HG03378 (cell line): ENCODE data around the gene EXT2.

Experiments
- ATAC-seq: cut with Tn5 transposase; IDR thresholded peaks from one replicate; pipeline ENCODE4 v1.9.1; 2021; ENCODE audit warnings: mild to moderate bottlenecking, moderate library complexity; ENCODE audit not compliant: unreplicated experiment

EXT2 gene

DNA sequence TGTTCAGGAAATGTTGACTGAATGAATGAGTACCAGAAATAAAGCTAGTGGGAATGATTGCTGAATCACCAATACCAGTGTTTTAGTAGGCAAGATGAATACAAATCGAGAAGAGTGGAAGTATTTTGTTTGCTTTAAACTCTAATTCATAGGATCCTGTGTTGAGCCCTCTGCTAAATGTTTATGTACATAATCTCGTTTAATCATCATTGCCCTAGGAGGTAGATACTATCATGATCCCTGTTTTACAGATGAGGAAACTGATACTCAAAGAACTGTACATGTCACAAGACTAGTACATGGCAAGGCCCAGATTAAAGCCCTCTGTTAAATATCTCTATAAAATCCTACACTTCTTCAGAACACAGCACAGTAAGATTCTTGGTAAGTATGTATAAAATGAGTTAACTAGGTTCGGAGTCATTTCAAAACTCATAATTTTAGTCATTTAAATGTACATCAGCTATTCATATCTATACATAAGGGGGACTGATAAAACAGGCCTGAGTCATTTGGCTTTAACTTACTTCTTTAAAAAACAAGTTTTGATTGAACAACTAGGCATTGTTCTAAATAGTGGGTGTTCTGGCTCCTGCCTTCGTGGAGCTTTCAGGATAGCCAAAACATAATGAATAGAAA, 97.1 kb downstream of the EXT2 start:
- no peak for ATAC-seq

DNA sequence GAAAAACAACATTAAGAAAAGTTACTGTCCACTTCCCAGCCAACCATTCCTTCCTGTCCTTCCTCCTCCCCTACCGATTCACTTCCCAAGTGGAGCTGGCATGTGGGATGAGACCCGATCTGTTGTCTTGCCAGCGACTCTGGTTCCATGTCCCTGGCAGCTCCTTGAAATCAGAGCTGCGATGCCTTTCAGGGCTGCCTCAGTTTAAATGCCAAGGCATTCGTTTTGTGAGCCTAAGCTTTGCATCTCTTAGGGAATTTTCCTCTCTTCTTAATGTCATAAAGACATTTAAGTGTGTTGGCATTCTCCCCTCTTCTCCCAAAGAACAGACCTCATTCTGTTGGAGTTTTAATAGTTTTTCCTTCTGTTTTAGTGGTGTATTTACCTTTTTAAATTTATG, 98.4 kb downstream of the EXT2 start:
- ATAC-seq: no peak

DNA sequence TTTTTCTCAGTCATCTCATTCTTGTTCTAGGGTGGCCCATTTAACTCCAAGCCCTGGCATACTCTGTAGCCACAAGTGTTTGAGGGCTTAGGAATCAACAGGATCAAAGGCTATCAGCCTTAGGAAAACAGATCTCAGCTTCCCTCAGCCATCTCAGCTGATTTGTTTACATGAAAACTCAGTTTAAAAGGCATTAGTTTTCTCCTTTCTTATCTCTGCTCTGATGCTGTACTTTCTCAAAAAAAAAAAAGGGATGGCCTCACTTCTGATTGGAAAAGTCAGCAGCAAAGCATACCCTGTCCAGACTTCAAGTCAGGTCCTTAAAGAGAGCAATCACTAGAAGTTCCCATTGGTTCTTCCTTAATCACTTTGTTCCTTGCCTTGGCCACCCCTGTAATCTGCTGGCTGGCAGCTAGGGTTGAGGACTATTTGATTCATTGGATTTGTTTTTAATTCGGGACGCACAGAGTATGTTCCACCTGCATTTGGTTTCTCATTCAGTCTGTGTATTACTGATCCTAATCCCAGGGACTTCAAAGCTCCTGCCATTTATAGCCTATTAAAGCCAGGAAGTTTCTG, 102.8 kb downstream of the EXT2 start:
- no peak for ATAC-seq

DNA sequence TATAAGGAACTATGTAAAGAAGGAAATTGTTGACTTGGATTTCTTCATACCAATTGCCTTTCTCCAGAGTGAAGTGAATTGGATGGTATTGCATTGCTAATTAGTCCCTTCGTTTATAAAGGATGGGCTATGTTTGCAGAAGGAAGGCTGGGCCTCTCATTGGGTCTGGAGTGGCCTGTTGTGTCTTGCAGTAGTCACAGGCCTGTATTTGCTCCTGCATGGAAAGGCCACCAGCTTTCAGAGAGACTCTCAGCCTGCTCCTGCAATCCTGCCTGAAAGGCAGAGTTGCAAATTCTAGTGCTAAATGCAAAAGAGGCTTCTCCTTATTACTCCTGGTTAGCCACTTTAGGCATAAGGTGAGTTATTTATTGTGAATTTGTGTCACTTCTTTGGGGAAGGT, 103.8 kb downstream of the EXT2 start:
- ATAC-seq: no peak

DNA sequence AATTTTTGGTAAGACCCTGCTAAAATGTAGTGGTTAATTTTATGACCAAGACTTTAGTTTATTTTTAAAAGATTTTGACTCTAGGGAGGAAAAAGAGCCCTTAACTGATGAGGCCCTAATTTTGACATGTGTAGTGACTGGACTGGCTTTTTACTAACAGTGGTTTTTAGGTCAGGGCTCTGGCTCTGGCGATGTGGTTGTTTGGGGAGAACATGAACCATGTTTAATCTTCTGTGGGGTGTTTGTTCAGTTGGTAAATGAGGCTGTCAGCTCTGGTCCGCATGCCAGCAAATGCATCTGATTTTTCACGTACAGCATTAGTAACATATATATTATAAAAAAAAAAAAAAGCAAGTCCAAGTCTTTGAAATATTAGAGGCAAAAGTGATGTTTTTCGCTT, 104.3 kb downstream of the EXT2 start:
- no peak for ATAC-seq

DNA sequence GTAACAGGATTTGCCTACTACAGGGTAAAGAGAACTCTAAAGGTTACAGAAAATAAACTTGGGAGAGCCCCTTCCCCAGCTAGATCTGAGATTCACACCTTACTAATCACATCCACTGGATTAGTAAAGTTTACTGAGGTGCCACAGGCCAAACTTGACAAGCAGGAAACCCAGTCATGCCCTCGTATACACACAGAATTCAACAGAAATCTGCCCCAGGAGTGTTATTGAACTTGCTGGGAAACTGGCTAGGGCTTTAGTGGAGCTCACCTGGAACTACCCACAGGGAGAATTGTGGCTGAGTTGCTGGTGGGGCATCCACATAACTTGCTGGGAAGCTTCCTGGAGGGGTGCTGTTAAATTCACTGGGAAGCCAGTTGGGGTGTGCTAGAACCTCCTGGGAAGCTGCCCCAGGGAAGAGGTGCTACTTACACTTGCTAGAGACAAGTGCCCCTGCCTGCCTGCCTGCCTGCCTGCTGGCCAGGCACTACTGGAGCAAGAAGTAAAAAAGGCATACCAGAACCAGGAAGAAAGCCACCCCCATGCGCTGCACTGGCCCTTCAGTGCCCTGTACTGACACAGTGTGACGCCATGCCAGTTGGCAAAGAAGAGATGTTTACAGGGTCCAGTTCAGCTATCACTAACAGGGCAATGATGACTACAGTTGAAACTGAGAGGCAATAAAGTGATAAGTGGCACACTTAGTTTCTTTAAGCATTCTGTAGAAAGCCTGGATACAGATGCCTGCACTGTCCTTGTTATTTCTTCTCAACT, 108.0 kb downstream of the EXT2 start:
- ATAC-seq: no peak

DNA sequence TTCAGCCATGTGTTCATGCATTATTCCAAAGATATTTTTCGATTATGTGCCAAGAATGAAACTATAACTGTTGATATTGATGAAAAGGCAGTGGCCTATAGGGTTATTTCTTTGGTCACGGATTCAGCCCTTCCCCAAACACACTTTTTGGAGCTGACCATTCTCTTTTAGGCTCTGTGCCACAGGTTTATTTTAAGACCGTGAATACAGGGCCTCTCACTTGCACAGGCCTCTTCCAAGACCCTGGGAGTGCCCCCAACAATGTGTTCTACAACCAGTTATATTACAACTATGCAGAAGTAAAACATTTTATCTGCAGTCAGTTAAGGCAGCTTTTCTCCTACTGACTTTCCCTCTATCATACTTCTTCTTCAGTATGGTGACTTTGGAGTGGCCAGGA, 109.9 kb downstream of the EXT2 start:
- ATAC-seq: no peak

DNA sequence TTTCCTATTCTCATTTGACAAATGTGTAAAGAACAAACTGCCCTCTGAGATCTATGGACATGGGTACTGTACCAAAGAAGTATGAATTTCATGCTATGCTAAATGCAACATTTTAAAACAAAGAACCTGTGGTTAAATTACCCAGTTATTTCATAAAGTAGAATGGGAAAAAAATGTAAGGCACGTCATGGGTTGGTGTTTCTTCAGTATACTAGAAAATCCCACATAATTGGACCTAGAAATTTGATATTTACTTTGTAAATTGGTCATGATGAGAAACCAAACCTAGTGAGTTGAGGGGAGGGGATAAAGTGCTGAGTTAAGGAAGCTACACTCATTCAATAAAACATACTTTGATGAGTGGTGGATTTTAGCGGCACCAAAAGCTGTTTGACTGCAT, 110.4 kb downstream of the EXT2 start:
- no peak for ATAC-seq

DNA sequence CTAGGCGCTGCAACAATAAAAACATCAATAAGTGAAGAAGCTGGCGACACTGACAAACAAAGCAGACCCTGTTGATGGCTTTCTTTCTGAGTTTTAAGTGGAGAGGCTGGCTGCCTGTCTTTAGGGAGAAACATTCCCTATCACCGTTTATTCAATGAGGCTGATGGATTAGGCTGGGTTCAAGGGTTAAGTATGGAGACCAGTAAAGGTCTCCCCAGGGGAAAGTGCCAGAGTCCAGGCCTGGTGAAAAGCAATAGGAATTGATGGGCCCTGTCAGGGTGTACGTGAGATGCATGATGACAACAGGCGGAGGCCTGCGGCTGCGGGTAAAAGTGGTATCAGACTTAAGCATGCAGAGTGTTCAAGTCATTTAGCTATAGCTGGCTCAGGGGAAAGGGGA, 111.8 kb downstream of the EXT2 start:
- no peak for ATAC-seq

DNA sequence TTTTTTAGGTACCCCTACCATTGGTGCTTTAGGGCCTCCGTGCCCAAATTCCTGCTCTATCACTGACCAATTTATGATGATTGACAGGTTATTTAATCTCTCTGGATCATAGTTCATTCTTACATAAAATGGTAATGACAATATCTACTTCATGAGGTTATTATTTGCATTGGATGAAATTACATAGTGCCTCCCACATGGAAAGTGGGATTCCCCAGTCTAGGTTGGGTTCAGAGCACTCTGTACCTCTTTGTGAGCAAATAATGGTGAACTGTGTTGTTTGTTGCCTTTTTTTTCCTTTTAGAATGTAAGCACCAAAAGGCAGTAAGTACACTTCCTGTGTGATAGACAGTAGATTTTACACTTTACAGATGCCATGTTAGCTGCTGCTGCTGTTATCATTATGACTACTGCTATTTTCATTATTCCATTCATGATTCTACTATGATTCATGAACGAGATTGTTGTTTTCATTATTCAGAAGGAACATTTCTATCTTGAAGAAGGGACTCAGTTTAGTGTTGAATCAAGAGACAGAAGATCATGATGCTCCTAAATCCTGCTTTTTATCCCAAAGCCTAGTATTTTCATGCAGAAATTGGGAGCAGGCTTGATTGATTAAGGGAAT, 113.6 kb downstream of the EXT2 start:
- ATAC-seq: no peak

DNA sequence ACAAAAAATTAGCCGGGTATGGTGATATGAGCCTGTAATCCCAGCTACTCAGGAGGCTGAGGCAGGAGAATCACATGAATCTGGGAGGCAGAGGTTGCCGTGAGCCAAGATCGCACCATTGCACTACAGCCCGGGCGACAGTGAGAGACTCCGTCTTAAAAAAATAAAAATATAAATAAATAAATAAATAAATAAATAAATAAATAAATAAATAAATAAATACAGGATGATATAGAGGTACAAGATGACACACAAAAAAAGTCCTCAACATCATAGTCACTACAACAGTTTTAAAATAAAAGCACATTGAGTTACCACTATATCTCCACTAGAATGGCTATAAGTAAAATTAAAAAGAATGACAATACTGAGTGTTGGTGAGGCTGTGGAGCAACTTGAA, 116.7 kb downstream of the EXT2 start:
- no peak for ATAC-seq

DNA sequence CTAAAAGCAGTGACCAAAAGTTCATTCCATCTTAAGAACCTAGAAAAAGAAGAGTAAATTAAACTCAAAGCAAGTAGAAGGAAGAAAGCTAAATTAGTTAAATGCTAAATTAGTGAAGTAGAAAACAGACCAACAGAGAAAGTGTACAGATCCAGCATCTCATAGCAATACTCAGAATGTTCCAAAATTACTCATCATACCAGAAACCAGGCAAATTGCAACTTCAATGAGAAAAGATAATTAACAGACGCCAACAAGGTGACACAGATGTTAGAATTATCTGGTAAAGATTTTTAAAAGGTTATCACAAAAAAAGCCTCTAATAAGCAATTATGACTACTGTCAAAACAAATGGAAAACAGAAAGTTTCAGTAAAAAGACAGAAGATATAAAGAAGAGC, 117.7 kb downstream of the EXT2 start:
- ATAC-seq: no peak

DNA sequence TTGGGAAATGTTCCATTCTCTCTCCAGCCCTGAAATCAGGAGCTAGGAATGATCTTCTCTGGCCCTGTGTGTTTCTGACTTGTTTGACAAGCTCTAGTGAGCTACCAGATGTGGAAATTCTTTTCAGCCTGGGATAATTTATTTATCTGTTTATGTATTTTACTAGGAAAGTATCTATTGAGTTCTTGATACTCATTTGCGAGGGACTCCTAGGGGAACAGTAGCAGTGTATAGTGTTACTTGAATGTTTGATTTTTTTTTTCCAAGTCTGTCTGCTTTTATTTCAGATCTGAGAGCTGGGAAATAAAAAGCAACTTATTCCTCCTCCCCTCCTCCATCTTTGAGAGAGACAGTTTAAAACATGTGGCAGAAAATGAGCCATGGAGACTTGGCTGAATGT, 122.0 kb downstream of the EXT2 start:
- no peak for ATAC-seq

DNA sequence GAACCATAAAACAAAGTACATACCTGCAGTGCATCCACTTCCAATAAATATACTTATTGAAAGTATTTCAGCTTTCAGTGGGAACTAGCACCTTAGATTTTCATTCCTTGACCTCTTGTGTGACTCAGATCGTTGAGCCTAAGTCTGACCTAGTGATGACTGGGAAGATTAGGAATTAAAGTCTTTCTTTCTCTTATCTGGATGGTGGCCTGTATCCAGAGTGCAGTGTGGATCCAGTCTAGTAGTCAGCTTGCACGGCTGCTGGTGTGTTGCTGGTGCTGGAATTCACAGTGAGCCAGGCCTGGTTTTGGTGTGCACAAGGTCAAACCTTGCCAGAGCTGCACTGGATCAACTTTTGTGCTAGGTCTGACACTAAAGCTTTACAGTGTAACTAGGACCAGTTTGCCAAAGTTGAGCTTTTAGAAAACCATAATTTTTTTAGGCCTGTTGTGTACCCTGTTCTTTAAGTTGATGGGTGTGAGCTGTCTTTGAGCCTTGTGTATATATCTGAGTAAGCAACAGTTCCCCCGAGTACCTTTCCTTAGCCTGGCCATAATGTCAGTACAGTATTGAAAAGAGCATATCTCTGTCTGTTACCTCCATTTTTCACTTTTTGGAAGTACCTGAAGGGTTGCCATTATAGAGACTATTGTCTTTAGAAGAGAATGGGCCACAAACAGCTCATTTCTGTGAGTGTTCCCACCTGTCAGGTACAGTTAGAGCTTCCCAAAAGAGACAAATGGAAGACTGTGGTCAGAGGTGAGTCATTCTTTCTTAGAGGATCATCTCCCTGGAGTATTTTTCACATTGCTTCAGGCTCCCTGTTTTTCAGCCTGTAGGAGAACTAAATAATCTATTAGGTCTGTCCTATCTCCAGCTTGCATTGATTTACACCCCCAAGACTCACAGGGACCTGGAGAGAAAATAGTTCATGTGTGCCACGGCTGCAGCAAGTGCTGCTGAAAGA, 124.6 kb downstream of the EXT2 start:
- ATAC-seq: no peak

DNA sequence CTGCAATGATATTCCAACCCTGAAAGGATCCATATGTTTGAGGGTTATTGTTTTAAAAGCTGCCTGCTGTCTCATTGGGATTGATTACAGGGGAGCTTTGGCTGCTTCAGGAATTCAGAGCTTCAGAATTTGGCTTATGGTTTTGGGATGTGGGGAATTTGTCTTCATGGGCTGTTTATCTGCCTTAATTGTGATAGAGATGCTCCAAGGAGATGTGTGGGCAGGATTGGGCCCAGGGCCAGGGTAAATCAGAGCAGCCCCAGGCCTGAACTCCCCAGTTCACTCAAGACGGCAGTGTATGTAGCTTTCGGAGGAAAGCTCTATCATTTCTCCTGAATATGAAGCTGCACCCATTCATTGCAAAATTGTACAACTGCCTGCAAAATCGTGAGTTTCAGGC, 126.0 kb downstream of the EXT2 start:
- ATAC-seq: no peak

DNA sequence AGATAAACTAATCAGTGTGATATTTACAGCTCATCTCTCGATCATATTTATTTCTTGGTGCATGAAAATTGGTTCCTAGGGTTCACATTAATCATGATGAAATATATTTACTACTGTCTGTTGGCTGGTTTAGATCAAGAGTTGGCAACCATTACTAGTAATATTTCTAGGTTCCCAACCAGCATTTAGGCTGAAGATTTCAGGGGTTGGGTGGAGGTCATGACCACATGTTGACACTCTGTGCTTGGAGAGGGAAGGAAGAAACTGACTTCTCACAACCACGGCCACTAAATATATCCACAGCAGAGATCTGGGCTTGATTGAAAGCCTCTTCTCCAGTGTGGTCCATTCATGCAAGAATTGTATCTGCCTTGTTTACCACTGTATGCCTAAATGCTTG, 126.5 kb downstream of the EXT2 start:
- no peak for ATAC-seq

DNA sequence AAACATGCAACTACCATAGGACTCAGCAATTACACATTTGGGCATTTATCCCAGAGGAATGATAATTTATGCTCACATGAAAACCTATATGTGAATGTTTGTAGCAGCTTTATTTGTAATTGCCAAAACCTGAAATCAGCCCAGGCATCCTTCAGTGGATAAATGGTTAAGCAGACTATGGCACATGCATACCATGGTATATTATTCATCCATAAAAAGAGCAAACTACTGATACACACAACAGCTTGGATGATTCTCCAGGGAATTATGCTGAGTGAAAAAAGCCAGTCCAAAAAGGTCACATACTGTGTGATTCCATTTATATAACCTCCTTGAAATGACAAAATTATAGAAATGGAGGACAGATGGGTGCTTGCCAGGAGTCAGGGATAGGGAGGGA, 127.8 kb downstream of the EXT2 start:
- ATAC-seq: no peak

DNA sequence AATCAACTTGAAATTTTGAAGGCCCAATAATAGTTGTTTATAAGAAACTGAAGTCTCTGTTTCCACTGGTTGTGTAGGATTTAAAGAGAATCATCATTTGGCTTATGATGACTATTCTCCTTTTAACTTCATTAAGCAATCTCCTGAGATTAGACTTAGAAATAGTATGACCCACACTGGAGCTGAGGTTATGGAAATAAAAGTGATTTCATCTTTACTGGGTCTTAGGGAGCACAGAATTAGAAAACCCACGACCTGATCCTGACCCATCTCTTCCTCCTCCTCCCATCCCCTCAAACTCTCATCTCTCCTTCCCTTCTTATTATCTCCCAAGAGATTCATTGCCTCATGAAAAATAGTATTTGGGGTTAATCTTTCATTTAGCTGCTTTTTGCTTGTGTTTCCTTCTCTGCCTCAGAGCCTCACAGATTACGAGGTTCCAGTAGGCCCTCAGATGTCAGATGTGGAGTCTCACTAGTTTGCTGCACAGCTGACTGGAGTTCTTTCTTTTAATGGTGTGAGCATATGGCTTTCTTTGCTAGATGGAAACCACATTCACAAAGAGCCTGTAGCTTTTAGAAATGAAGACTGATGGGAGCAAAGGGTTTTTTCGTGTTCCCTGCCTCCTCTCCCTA, 129.5 kb downstream of the EXT2 start:
- no peak for ATAC-seq

DNA sequence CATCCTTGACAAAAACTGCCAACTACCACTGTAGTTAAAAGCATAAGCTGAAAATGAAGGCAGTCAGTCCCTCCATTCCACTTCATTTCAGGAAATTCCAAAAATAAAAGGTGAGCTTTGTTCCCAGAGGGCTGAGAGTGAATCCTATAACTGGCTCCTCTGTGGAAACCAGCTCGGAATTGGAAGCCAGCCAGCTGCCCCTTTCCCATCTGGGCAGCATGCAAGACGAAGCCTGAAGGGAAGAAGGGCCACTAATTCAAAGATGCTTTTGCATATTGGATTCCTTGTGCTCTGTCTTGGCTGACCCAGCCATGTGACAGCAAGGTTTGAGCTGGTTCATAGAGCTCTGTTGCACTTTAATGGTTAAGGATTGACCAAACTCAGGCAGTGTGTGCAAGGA, 131.0 kb downstream of the EXT2 start:
- no peak for ATAC-seq

DNA sequence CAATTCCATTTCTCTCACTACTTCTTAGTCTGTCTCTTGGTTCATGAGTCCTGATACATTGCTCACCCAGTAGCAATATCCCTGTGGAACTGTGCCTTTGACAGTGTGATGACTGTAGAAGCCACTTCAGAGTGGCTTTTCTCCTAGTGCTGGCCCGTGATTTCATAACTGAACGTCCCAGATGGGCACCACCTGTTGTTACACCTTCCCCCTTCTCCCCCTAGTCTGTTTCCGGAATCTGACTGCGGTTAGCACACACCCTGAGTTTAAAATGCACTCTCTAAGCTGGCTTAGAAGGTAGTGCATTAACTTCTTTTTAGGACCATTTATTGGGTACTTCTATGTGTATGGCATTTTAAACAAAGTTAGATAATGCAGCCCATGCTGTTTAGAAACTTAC, 131.5 kb downstream of the EXT2 start:
- ATAC-seq: no peak
